GM12801 (cell line): ENCODE data around the gene SPATA31A6.
"Not testable (repeated sequence)": the region's sequence is repeated elsewhere in the genome, so short reads cannot be mapped to it uniquely, and the experiment has no call there.

Source experiments
- CTCF ChIP-seq: IDR thresholded peaks from one replicate; pipeline ENCODE4 v1.5.1; 2011; ENCODE audit warnings: control low read depth; ENCODE audit not compliant: insufficient read length; ENCODE audit errors: extremely low read depth

The SPATA31A6 gene

GRCh38 chr9:42183359-42183758 is at the start of gene SPATA31A6:
SPATA31A6 (plus strand) TSS chr9:42183659; CDS start chr9:42183688, 29 bp downstream.
- TF ChIP-seq CTCF, result not testable (repeated sequence)
